ENCODE data around the gene MAPK12.

DNA sequence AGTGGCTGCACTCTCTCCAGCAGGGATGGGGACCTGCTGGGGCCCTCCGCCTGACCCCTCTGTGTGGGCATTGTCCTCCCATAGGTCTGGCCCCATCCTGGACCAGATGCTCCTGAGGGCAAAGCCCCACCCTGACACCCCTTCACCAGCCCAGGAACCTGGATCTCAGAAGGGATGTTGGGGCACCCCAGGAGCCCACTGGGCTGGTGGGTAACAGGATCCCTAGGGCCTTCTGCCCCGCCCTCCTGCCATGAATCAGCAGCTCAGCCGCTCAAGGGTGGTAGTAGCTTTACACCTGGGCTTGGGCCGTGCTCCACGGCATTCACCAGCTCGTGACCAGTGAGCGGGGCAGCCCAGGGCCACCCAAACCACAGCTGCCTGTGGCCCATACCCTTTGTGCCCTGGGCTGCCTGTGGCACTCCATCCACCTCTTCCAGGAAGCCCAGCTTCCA, 1.0 kb upstream of the MAPK12 start:
- no peak for TF ChIP-seq POLR2A (IDR thresholded peaks at IDR 0.05; ENCODE audit: borderline replicate concordance, extremely low read depth, insufficient read depth, insufficient read length)
- no peak for TF ChIP-seq EZH2 (IDR thresholded peaks at IDR 0.05)
- TF ChIP-seq, protein P1, sequence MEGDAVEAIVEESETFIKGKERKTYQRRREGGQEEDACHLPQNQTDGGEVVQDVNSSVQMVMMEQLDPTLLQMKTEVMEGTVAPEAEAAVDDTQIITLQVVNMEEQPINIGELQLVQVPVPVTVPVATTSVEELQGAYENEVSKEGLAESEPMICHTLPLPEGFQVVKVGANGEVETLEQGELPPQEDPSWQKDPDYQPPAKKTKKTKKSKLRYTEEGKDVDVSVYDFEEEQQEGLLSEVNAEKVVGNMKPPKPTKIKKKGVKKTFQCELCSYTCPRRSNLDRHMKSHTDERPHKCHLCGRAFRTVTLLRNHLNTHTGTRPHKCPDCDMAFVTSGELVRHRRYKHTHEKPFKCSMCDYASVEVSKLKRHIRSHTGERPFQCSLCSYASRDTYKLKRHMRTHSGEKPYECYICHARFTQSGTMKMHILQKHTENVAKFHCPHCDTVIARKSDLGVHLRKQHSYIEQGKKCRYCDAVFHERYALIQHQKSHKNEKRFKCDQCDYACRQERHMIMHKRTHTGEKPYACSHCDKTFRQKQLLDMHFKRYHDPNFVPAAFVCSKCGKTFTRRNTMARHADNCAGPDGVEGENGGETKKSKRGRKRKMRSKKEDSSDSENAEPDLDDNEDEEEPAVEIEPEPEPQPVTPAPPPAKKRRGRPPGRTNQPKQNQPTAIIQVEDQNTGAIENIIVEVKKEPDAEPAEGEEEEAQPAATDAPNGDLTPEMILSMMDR (IDR thresholded peaks at IDR 0.05 in 2 of 3, conservative IDR thresholded peaks at IDR 0.05 in 1 of 3; ENCODE audit: borderline replicate concordance in 1 of 3, insufficient read depth in 1 of 3, low read depth in 2 of 3, low read length in 2 of 3), result no peak
- peak; percentile 48; the same call in 1 of the 2 replicates for TF ChIP-seq POLR2AphosphoS5 (IDR thresholded peaks at IDR 0.05; ENCODE audit: low read depth, low read length)
- TF ChIP-seq CEBPB (IDR thresholded peaks at IDR 0.05; ENCODE audit: low read depth), result no peak
- no peak for TF ChIP-seq SRF (IDR thresholded peaks at IDR 0.05; ENCODE audit: low read depth)
- TF ChIP-seq YY1 (IDR thresholded peaks at IDR 0.05; ENCODE audit: extremely low read depth, insufficient replicate concordance, low read depth, low read length), result no peak
- TF ChIP-seq EZH2phosphoT487 (IDR thresholded peaks at IDR 0.05; ENCODE audit: borderline replicate concordance), result no peak
